Nephron (organoid): ENCODE results near the gene ACTL7B.

Source experiments
- H3K27ac Mint-ChIP-seq, 3 experiments: 2 replicates each; pipeline ENCODE4 v1.8.0; 2020; ENCODE audit warnings: mixed read lengths in 3 of 3, mild to moderate bottlenecking in 2 of 3, moderate library complexity in 1 of 3
- H3K27me3 Mint-ChIP-seq: 2 replicates; pipeline ENCODE4 v1.8.0; 2021; ENCODE audit warnings: low read depth, mild to moderate bottlenecking, moderate library complexity, mixed read lengths
- H3K36me3 Mint-ChIP-seq: 2 replicates; pipeline ENCODE4 v1.8.0; 2020; ENCODE audit warnings: low read depth, mixed read lengths
- H3K4me1 Mint-ChIP-seq: 2 replicates; pipeline ENCODE4 v1.8.0; 2020; ENCODE audit warnings: mixed read lengths
- H3K4me3 Mint-ChIP-seq, 3 experiments: 2 replicates each; pipeline ENCODE4 v1.8.0; 2020; ENCODE audit warnings: mild to moderate bottlenecking in 3 of 3, mixed read lengths in 3 of 3, moderate library complexity in 2 of 3
- H3K9me3 Mint-ChIP-seq: 2 replicates; pipeline ENCODE4 v1.8.0; 2020; ENCODE audit warnings: mixed read lengths
- CTCF ChIP-seq, 3 experiments: fragments of 200-600 bp; sonication (generic); IDR thresholded peaks; one replicate each; pipeline ENCODE4 v1.5.0; 2021; ENCODE audit warnings: antibody characterized with exemption in 3 of 3; ENCODE audit not compliant: unreplicated experiment in 3 of 3

The ACTL7B gene

GRCh38 chr9:108860354-108860753, 4.6 kb upstream of the ACTL7B start:
- H3K36me3 Mint-ChIP-seq = peaks cover 4% of the 10 kb centered on the region

GRCh38 chr9:108859459-108860114, 3.8 kb upstream of the ACTL7B start:
- Mint-ChIP-seq H3K4me1 (no peaks in the 10 kb centered on the region), H3K4me3 (no peak overlapping the region), H3K36me3 (peaks cover 4% of the 10 kb centered on the region), H3K27me3 (peaks cover 6% of the 10 kb centered on the region), H3K9me3 (peaks cover 2% of the 10 kb centered on the region), H3K27ac (no peak overlapping the region)
- no peak for TF ChIP-seq CTCF (IDR thresholded peaks at IDR 0.05; ENCODE audit: unreplicated experiment in 3 of 3)

More at GRCh38 chr9:108860354-108860753, 4.6 kb upstream of the ACTL7B start:
- no peaks in the 10 kb centered on the region for H3K4me1 Mint-ChIP-seq
- no peak overlapping the region for H3K27ac Mint-ChIP-seq
- TF ChIP-seq CTCF (IDR thresholded peaks at IDR 0.05; ENCODE audit: unreplicated experiment in 3 of 3) = no peak
- no peak overlapping the region for H3K4me3 Mint-ChIP-seq
- peaks cover 2% of the 10 kb centered on the region for H3K9me3 Mint-ChIP-seq
- peaks cover 6% of the 10 kb centered on the region for H3K27me3 Mint-ChIP-seq

- Mint-ChIP-seq H3K4me1 (no peaks in the 10 kb centered on the region), H3K4me3 (no peak overlapping the region), H3K27me3 (peaks cover 6% of the 10 kb centered on the region), H3K9me3 (peaks cover 2% of the 10 kb centered on the region), H3K27ac (no peak overlapping the region), H3K36me3 (peaks cover 2% of the 10 kb centered on the region)
- no peak for TF ChIP-seq CTCF (IDR thresholded peaks at IDR 0.05; ENCODE audit: unreplicated experiment in 3 of 3)
These were observed 1.8 kb upstream of the ACTL7B start for GRCh38 chr9:108857572-108857971.

- Mint-ChIP-seq H3K4me3 (no peak overlapping the region), H3K36me3 (no peaks in the 10 kb centered on the region), H3K27me3 (peaks cover 6% of the 10 kb centered on the region), H3K9me3 (peaks cover 2% of the 10 kb centered on the region), H3K27ac (no peak overlapping the region), H3K4me1 (no peaks in the 10 kb centered on the region)
- TF ChIP-seq CTCF (IDR thresholded peaks at IDR 0.05; ENCODE audit: unreplicated experiment in 3 of 3) = no peak
These were observed 278 bp downstream of the ACTL7B start for GRCh38 chr9:108855529-108855886.

GRCh38 chr9:108854641-108855528, 901 bp downstream of the ACTL7B start:
- no peak for TF ChIP-seq CTCF (IDR thresholded peaks at IDR 0.05; ENCODE audit: unreplicated experiment in 3 of 3)
- H3K36me3 Mint-ChIP-seq = no peaks in the 10 kb centered on the region
- H3K9me3 Mint-ChIP-seq = peaks cover 1% of the 10 kb centered on the region
- peaks cover 6% of the 10 kb centered on the region for H3K27me3 Mint-ChIP-seq
- no peak overlapping the region for H3K4me3 Mint-ChIP-seq
- no peak overlapping the region for H3K27ac Mint-ChIP-seq
- no peaks in the 10 kb centered on the region for H3K4me1 Mint-ChIP-seq
